CD4-positive, alpha-beta T cell (primary cell): ENCODE data around the gene HHAT. TPM values are rescaled to one million over a fixed set of nuclear protein-coding genes. Genes with fewer than 3 reads are reported as not detected.

Source experiments
- ATAC-seq: fragments of 200-7000 bp; cut with Tn5 transposase; one replicate; pipeline ENCODE4 v1.10.0; 2022; ENCODE audit warnings: mild to moderate bottlenecking; ENCODE audit not compliant: poor library complexity
- CTCF ChIA-PET: fragments of 350-600 bp; sonication (Branson Sonifier 250); formaldehyde crosslinking; loops from one replicate; lab custom pipeline; 2021; ENCODE audit warnings: antibody characterized with exemption, inconsistent platforms; lab: Charles Lee
- POLR2A ChIA-PET: fragments of 350-600 bp; sonication (Branson Sonifier 250); formaldehyde crosslinking; loops from one replicate; lab custom pipeline; 2021; ENCODE audit warnings: antibody characterized with exemption, inconsistent platforms; lab: Charles Lee
- DNase-seq, 14 experiments: peaks; one replicate each; pipeline ENCODE4 v3.0.0-alpha.2; 2013 to 2020; ENCODE audit warnings: mixed read lengths in 2 of 14
- H3K27ac ChIP-seq, 2 donors: one replicate each; pipeline versions ENCODE4 v1.5.1 to v1.7.0; 2013; ENCODE audit warnings: low read length in 2 of 2, low read depth in 1 of 2, mild to moderate bottlenecking in 1 of 2
- H3K27me3 ChIP-seq, 2 experiments: 1 replicate in 1 of 2; 2 replicates in 1 of 2; pipeline versions ENCODE4 v1.6.1 to v1.7.0; 2013; ENCODE audit warnings: low read length in 2 of 2, control low read depth in 1 of 2, mild to moderate bottlenecking in 1 of 2, moderate library complexity in 1 of 2; ENCODE audit not compliant: insufficient read depth in 2 of 2, control insufficient read depth in 1 of 2
- H3K36me3 ChIP-seq: one replicate; pipeline ENCODE4 v1.6.1; 2013; ENCODE audit warnings: low read length, control low read depth; ENCODE audit not compliant: insufficient read depth
- H3K4me1 ChIP-seq: one replicate; pipeline ENCODE4 v1.6.1; 2013; ENCODE audit warnings: low read length, control low read depth; ENCODE audit not compliant: insufficient read depth
- H3K4me3 ChIP-seq: one replicate; pipeline ENCODE4 v1.5.1; 2013; ENCODE audit warnings: mild to moderate bottlenecking, low read length, moderate library complexity
- H3K9me3 ChIP-seq, 2 experiments: 1 replicate in 1 of 2; 2 replicates in 1 of 2; pipeline versions ENCODE4 v1.6.1 to v1.7.0; 2013; ENCODE audit warnings: low read length in 2 of 2, mild to moderate bottlenecking in 2 of 2, control low read depth in 1 of 2, moderate library complexity in 1 of 2; ENCODE audit not compliant: control insufficient read depth in 1 of 2, insufficient read depth in 1 of 2
- H3K27ac Mint-ChIP-seq: one replicate; pipeline ENCODE4 v1.8.0; 2020; ENCODE audit warnings: mixed read lengths
- H3K27me3 Mint-ChIP-seq: one replicate; pipeline ENCODE4 v1.8.0; 2021; ENCODE audit warnings: mixed read lengths
- H3K36me3 Mint-ChIP-seq: one replicate; pipeline ENCODE4 v1.8.0; 2021; ENCODE audit warnings: low read depth, mixed read lengths
- H3K4me1 Mint-ChIP-seq: one replicate; pipeline ENCODE4 v1.8.0; 2021; ENCODE audit warnings: low read depth, mixed read lengths
- H3K4me3 Mint-ChIP-seq: one replicate; pipeline ENCODE4 v1.8.0; 2020; ENCODE audit warnings: mild to moderate bottlenecking, mixed read lengths
- H3K9me3 Mint-ChIP-seq: one replicate; pipeline ENCODE4 v1.8.0; 2020; ENCODE audit warnings: mixed read lengths
- CTCF ChIP-seq: fragments of 200-600 bp; IDR thresholded peaks from one replicate; pipeline ENCODE4 v1.8.0; 2022; ENCODE audit warnings: antibody characterized with exemption, mild to moderate bottlenecking
- intact Hi-C, 2 experiments: fragments of 100-400 bp; cut with DNase I in 1 of 2; cut with micrococcal nuclease in 1 of 2; formaldehyde crosslinking; loops; one replicate each; pipeline versions ENCODE4 v1.15.1 to v1.9.0; 2023 to 2025; cut with DNase I, micrococcal nuclease
- total RNA-seq, 174 experiments: library from RNA in 2 of 174; stranded (reverse) in 2 of 174; gene quantifications; one replicate each; pipeline ENCODE4 v1.2.3 and lab custom pipeline; 2021 to 2026

The HHAT gene
- total RNA-seq, 2 experiments from 2014 or later: 3.1 to 3.3 TPM

- TF ChIP-seq CTCF: no peak
- no peaks in the 10 kb centered on the region for H3K9me3 ChIP-seq
- Mint-ChIP-seq H3K4me1 (no peaks in the 10 kb centered on the region), H3K9me3 (no peaks in the 10 kb centered on the region), H3K27ac (no peak overlapping the region), H3K4me3 (no peak overlapping the region), H3K36me3 (no peaks in the 10 kb centered on the region), H3K27me3 (no peaks in the 10 kb centered on the region)
- H3K36me3 ChIP-seq: no peaks in the 10 kb centered on the region
- POLR2A ChIA-PET: no interaction called here
- no peak overlapping the region for H3K4me3 ChIP-seq
- DNase-seq (no peak), ATAC-seq (no peak)
- intact Hi-C loops: no loop called here
- CTCF ChIA-PET: no interaction called here
- H3K4me1 ChIP-seq: no peaks in the 10 kb centered on the region
- no peak overlapping the region for H3K27ac ChIP-seq
- H3K27me3 ChIP-seq: no peaks in the 10 kb centered on the region
Observed at GRCh38 chr1:210570116-210570515, 241.4 kb downstream of the HHAT start.

GRCh38 chr1:210571356-210572284 is 242.9 kb downstream of the HHAT start:
- H3K4me3 ChIP-seq: no peak overlapping the region
- DNase-seq (no peak), ATAC-seq (no peak)
- H3K4me1 Mint-ChIP-seq: no peaks in the 10 kb centered on the region
- no peaks in the 10 kb centered on the region for H3K9me3 ChIP-seq
- H3K9me3 Mint-ChIP-seq: no peaks in the 10 kb centered on the region
- intact Hi-C loops: no loop called here
- H3K27me3 Mint-ChIP-seq: no peaks in the 10 kb centered on the region
- ChIA-PET CTCF (no interaction called here), POLR2A (no interaction called here)
- no peak overlapping the region for H3K4me3 Mint-ChIP-seq
- no peaks in the 10 kb centered on the region for H3K4me1 ChIP-seq
- no peaks in the 10 kb centered on the region for H3K36me3 ChIP-seq
- no peak overlapping the region for H3K27ac Mint-ChIP-seq
- TF ChIP-seq CTCF: no peak
- H3K36me3 Mint-ChIP-seq: no peaks in the 10 kb centered on the region
- no peaks in the 10 kb centered on the region for H3K27me3 ChIP-seq
- no peak overlapping the region for H3K27ac ChIP-seq

DNA sequence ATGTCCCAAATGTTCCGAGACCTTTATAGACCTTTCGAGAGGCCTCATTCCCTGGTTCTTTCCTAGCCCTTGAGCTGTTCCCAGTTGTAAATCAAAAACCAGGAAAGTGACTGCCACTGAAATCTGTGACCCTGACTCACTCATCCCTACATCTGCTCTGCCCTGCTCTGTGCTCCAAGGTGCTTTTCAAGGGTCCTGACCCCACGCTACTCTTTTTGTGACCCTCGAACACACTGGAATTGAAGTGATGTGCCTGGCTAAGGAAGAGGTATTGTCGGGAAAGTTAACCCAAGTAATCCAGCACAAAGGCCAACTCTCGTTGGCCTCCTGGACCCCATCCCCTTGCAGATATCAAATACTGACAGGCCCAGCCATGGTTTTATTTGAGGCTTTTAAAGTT is 244.4 kb downstream of the HHAT start:
- Mint-ChIP-seq H3K27ac (no peak overlapping the region), H3K4me3 (no peak overlapping the region), H3K4me1 (no peaks in the 10 kb centered on the region), H3K9me3 (peaks cover 5% of the 10 kb centered on the region), H3K27me3 (no peaks in the 10 kb centered on the region), H3K36me3 (no peaks in the 10 kb centered on the region)
- Histone ChIP-seq H3K27me3 (no peaks in the 10 kb centered on the region), H3K4me1 (no peaks in the 10 kb centered on the region), H3K27ac (no peak overlapping the region), H3K36me3 (no peaks in the 10 kb centered on the region), H3K9me3 (peaks cover 0 to 3% of the 10 kb centered on the region in 2 experiments), H3K4me3 (no peak overlapping the region)
- TF ChIP-seq CTCF: no peak
- POLR2A ChIA-PET: no interaction called here
- ATAC-seq: no peak
- intact Hi-C loops: no loop called here
- DNase-seq: no peak
- CTCF ChIA-PET: no interaction called here
